Astrocyte (in vitro differentiated cells and primary cell): ENCODE measurements around the gene CPEB3.

Experiments used
- EZH2 ChIP-seq: IDR thresholded peaks from 2 replicates; pipeline ENCODE4 v1.6.1; 2012; ENCODE audit warnings: mild to moderate bottlenecking, low read length, inconsistent platforms; ENCODE audit not compliant: insufficient read depth
- TF ChIP-seq, protein P1 (sequence below): IDR thresholded peaks from 2 replicates; pipeline ENCODE4 v1.5.1; 2011; ENCODE audit warnings: low read depth, mild to moderate bottlenecking, inconsistent platforms, low read length, moderate library complexity; ENCODE audit not compliant: insufficient read depth

DNA sequence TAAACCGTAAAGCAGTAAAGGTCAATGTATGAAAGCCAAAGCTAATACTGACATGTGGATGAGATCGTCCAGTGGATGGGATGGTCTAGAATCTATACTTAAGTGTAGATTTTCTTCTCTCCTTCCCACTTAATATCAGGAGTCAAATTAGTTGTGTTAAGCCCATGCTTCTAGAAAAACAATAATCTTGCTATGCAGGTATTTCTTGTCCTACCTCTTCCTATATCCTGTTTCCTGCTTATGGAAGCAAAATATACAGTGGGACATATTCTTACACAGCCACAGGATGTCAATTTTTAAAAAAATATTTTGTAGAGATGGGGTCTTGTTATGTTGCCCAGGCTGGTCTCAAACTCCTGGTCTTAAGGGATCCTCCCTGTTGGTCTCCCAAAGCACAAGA is 27.5 kb downstream of the CPEB3 start:
- no peak for TF ChIP-seq EZH2
- TF ChIP-seq, protein P1, sequence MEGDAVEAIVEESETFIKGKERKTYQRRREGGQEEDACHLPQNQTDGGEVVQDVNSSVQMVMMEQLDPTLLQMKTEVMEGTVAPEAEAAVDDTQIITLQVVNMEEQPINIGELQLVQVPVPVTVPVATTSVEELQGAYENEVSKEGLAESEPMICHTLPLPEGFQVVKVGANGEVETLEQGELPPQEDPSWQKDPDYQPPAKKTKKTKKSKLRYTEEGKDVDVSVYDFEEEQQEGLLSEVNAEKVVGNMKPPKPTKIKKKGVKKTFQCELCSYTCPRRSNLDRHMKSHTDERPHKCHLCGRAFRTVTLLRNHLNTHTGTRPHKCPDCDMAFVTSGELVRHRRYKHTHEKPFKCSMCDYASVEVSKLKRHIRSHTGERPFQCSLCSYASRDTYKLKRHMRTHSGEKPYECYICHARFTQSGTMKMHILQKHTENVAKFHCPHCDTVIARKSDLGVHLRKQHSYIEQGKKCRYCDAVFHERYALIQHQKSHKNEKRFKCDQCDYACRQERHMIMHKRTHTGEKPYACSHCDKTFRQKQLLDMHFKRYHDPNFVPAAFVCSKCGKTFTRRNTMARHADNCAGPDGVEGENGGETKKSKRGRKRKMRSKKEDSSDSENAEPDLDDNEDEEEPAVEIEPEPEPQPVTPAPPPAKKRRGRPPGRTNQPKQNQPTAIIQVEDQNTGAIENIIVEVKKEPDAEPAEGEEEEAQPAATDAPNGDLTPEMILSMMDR, result no peak
